ENCODE data around the gene BAIAP3.
A peak's percentile ranks its signal among the peaks of the same experiment; 100 is the strongest.
"Not testable (repeated sequence)": the region's sequence is repeated elsewhere in the genome, so short reads cannot be mapped to it uniquely, and the experiment has no call there.

Gene BAIAP3

GRCh38 chr16:1315081-1316032 lies 18.1 kb upstream of the BAIAP3 start:
- intact Hi-C loops (cut with DNase I) = no loop called here
- peak in 1 of 10 donors; percentile 77 for DNase-seq

- intact Hi-C loops (cut with DNase I) = no loop called here
Measured at GRCh38 chr16:1316033-1316405, 17.4 kb upstream of the BAIAP3 start.

GRCh38 chr16:1317479-1318267 lies 15.8 kb upstream of the BAIAP3 start:
- intact Hi-C loops (cut with DNase I) = no loop called here
- DNase-seq = no peak

More at GRCh38 chr16:1316033-1316405, 17.4 kb upstream of the BAIAP3 start:
- DNase-seq = no peak

GRCh38 chr16:1318268-1318545 lies 15.2 kb upstream of the BAIAP3 start:
- no peak for DNase-seq

GRCh38 chr16:1319041-1319440 lies 14.4 kb upstream of the BAIAP3 start:
- intact Hi-C loops (cut with DNase I) = no loop called here

More at GRCh38 chr16:1318268-1318545, 15.2 kb upstream of the BAIAP3 start:
- intact Hi-C loops (cut with DNase I) = no loop called here

GRCh38 chr16:1320097-1320496 lies 13.3 kb upstream of the BAIAP3 start:
- intact Hi-C loops (cut with DNase I) = no loop called here
- no peak for DNase-seq

More at GRCh38 chr16:1319041-1319440, 14.4 kb upstream of the BAIAP3 start:
- no peak for DNase-seq

GRCh38 chr16:1320658-1321240 lies 12.7 kb upstream of the BAIAP3 start:
- intact Hi-C loops (cut with DNase I) = no loop called here
- no peak for DNase-seq

- no peak for DNase-seq
- intact Hi-C loops (cut with DNase I) = no loop called here
Measured at GRCh38 chr16:1322407-1322806, 11.0 kb upstream of the BAIAP3 start.

GRCh38 chr16:1323296-1324239 lies 9.9 kb upstream of the BAIAP3 start:
- DNase-seq = peak; percentile 46 to 95 (median 66)
- intact Hi-C loops (cut with DNase I) = no loop called here

GRCh38 chr16:1324286-1324826 lies 9.1 kb upstream of the BAIAP3 start:
- no peak for DNase-seq
- intact Hi-C loops (cut with DNase I) = no loop called here

- no peak for DNase-seq
- intact Hi-C loops (cut with DNase I) = no loop called here
Measured at GRCh38 chr16:1325261-1325660, 8.2 kb upstream of the BAIAP3 start.

- intact Hi-C loops (cut with DNase I) = no loop called here
- no peak for DNase-seq
Measured at GRCh38 chr16:1325673-1326371, 7.6 kb upstream of the BAIAP3 start.

GRCh38 chr16:1326391-1326790 lies 7.1 kb upstream of the BAIAP3 start:
- intact Hi-C loops (cut with DNase I) = no loop called here
- no peak for DNase-seq

- no peak for DNase-seq
- intact Hi-C loops (cut with DNase I) = no loop called here
Measured at GRCh38 chr16:1326946-1327618, 6.4 kb upstream of the BAIAP3 start.

- intact Hi-C loops (cut with DNase I) = no loop called here
- DNase-seq = no peak
Measured at GRCh38 chr16:1327619-1327947, 5.9 kb upstream of the BAIAP3 start.

GRCh38 chr16:1328136-1328535 lies 5.3 kb upstream of the BAIAP3 start:
- DNase-seq; intact Hi-C loops (cut with DNase I): not testable (repeated sequence)

GRCh38 chr16:1328961-1329360 lies 4.5 kb upstream of the BAIAP3 start:
- intact Hi-C loops (cut with DNase I); DNase-seq: not testable (repeated sequence)

GRCh38 chr16:1330260-1330914 lies 3.1 kb upstream of the BAIAP3 start:
- no peak for DNase-seq
- intact Hi-C loops (cut with DNase I) = no loop called here
